Type B pancreatic cell (in vitro differentiated cells): Measurements from ENCODE around the gene MKI67. TPM values are rescaled to one million over a fixed set of nuclear protein-coding genes. Genes with fewer than 3 reads are reported as not detected.

Source experiments
- DNase-seq: peaks from one replicate; pipeline ENCODE4 v3.0.0; 2021; ENCODE audit warnings: mixed read lengths; ENCODE audit not compliant: unreplicated experiment; ENCODE audit errors: extremely low spot score
- H3K27ac Mint-ChIP-seq: 2 replicates; pipeline ENCODE4 v1.8.0; 2021; ENCODE audit warnings: mild to moderate bottlenecking, mixed read lengths
- H3K27me3 Mint-ChIP-seq: 2 replicates; pipeline ENCODE4 v1.8.0; 2021; ENCODE audit warnings: mixed read lengths
- H3K36me3 Mint-ChIP-seq: 2 replicates; pipeline ENCODE4 v1.8.0; 2021; ENCODE audit warnings: mixed read lengths
- H3K4me1 Mint-ChIP-seq: one replicate; pipeline ENCODE4 v1.8.0; 2021; ENCODE audit warnings: mixed read lengths; ENCODE audit not compliant: unreplicated experiment
- H3K4me3 Mint-ChIP-seq: 2 replicates; pipeline ENCODE4 v1.8.0; 2021; ENCODE audit warnings: mild to moderate bottlenecking, mixed read lengths
- H3K9me3 Mint-ChIP-seq: 2 replicates; pipeline ENCODE4 v1.8.0; 2021; ENCODE audit warnings: mixed read lengths
- CTCF ChIP-seq: fragments of 200-600 bp; sonication (generic); conservative IDR thresholded peaks from 2 replicates; pipeline ENCODE4 v1.5.0; 2021; ENCODE audit warnings: antibody characterized with exemption, mild to moderate bottlenecking
- total RNA-seq: library from RNA; stranded (reverse); gene quantifications from 2 replicates; pipeline ENCODE4 v1.2.1, GENCODE V29; 2021; ENCODE audit warnings: low replicate concordance

Gene MKI67
- total RNA-seq, 1 donor from 2014 or later, result 104 TPM

- Mint-ChIP-seq H3K4me1 (no peaks in the 10 kb centered on the region), H3K27me3 (peaks cover 9% of the 10 kb centered on the region), H3K9me3 (no peaks in the 10 kb centered on the region), H3K27ac (no peak overlapping the region), H3K36me3 (no peaks in the 10 kb centered on the region), H3K4me3 (no peak overlapping the region)
- TF ChIP-seq CTCF, result no peak
- DNase-seq, result no peak
Observed at GRCh38 chr10:128080231-128080630, 46.0 kb downstream of the MKI67 start.

- Mint-ChIP-seq H3K4me1 (no peaks in the 10 kb centered on the region), H3K27ac (no peak overlapping the region), H3K9me3 (no peaks in the 10 kb centered on the region), H3K36me3 (no peaks in the 10 kb centered on the region), H3K27me3 (peaks cover 9% of the 10 kb centered on the region), H3K4me3 (no peak overlapping the region)
- no peak for DNase-seq
- TF ChIP-seq CTCF, result peak; percentile 80
Observed at GRCh38 chr10:128078136-128078969, 47.9 kb downstream of the MKI67 start.

- Mint-ChIP-seq H3K27ac (no peak overlapping the region), H3K4me3 (no peak overlapping the region), H3K36me3 (no peaks in the 10 kb centered on the region), H3K9me3 (no peaks in the 10 kb centered on the region), H3K27me3 (peaks cover 9% of the 10 kb centered on the region), H3K4me1 (no peaks in the 10 kb centered on the region)
- DNase-seq, result no peak
- TF ChIP-seq CTCF, result no peak
Observed at GRCh38 chr10:128077155-128077875, 48.9 kb downstream of the MKI67 start.

- Mint-ChIP-seq H3K27ac (no peak overlapping the region), H3K27me3 (peaks cover 5% of the 10 kb centered on the region), H3K4me3 (no peak overlapping the region), H3K9me3 (no peaks in the 10 kb centered on the region), H3K4me1 (no peaks in the 10 kb centered on the region), H3K36me3 (no peaks in the 10 kb centered on the region)
- no peak for DNase-seq
- no peak for TF ChIP-seq CTCF
Observed at GRCh38 chr10:128074589-128074988, 51.6 kb downstream of the MKI67 start.

GRCh38 chr10:128073890-128074289, 52.3 kb downstream of the MKI67 start:
- Mint-ChIP-seq H3K4me3 (no peak overlapping the region), H3K4me1 (no peaks in the 10 kb centered on the region), H3K27ac (no peak overlapping the region), H3K36me3 (no peaks in the 10 kb centered on the region), H3K9me3 (no peaks in the 10 kb centered on the region), H3K27me3 (no peaks in the 10 kb centered on the region)
- DNase-seq, result no peak
- TF ChIP-seq CTCF, result no peak
